Right lobe of liver (tissue), 4 donors: ENCODE data around the gene NUP214.

Experiments
- CTCF ChIP-seq, 4 donors: fragments of 200-600 bp in 3 of 4; fragments of 450-650 bp in 1 of 4; IDR thresholded peaks; one replicate each; pipeline versions ENCODE4 v1.5.1 to v1.8.0; 2016 to 2022; ENCODE audit warnings: antibody characterized with exemption in 4 of 4, mild to moderate bottlenecking in 2 of 4
- POLR2A ChIP-seq: fragments of 450-650 bp; IDR thresholded peaks from one replicate; pipeline ENCODE4 v1.6.1; 2017; ENCODE audit warnings: antibody characterized with exemption, mild to moderate bottlenecking
- donor health status: DM: no; HTN: no; CAD: no.
- donor health status: DM: no; HTN: no; CAD: no.
- donor health status: DM: no; HTN: yes; CAD: no.

- no peak for TF ChIP-seq CTCF (IDR thresholded peaks at IDR 0.05)
- no peak for TF ChIP-seq POLR2A
These were observed 154.6 kb downstream of the NUP214 start for GRCh38 chr9:131279863-131280570.
